NK-92 (cell line): ENCODE data around the gene TM9SF1.

Source experiments
- DNase-seq: peaks from one replicate; lab custom pipeline; 2025; ENCODE audit not compliant: unreplicated experiment; lab: John Stamatoyannopoulos, UW

Gene TM9SF1, protein sequence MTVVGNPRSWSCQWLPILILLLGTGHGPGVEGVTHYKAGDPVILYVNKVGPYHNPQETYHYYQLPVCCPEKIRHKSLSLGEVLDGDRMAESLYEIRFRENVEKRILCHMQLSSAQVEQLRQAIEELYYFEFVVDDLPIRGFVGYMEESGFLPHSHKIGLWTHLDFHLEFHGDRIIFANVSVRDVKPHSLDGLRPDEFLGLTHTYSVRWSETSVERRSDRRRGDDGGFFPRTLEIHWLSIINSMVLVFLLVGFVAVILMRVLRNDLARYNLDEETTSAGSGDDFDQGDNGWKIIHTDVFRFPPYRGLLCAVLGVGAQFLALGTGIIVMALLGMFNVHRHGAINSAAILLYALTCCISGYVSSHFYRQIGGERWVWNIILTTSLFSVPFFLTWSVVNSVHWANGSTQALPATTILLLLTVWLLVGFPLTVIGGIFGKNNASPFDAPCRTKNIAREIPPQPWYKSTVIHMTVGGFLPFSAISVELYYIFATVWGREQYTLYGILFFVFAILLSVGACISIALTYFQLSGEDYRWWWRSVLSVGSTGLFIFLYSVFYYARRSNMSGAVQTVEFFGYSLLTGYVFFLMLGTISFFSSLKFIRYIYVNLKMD

DNA sequence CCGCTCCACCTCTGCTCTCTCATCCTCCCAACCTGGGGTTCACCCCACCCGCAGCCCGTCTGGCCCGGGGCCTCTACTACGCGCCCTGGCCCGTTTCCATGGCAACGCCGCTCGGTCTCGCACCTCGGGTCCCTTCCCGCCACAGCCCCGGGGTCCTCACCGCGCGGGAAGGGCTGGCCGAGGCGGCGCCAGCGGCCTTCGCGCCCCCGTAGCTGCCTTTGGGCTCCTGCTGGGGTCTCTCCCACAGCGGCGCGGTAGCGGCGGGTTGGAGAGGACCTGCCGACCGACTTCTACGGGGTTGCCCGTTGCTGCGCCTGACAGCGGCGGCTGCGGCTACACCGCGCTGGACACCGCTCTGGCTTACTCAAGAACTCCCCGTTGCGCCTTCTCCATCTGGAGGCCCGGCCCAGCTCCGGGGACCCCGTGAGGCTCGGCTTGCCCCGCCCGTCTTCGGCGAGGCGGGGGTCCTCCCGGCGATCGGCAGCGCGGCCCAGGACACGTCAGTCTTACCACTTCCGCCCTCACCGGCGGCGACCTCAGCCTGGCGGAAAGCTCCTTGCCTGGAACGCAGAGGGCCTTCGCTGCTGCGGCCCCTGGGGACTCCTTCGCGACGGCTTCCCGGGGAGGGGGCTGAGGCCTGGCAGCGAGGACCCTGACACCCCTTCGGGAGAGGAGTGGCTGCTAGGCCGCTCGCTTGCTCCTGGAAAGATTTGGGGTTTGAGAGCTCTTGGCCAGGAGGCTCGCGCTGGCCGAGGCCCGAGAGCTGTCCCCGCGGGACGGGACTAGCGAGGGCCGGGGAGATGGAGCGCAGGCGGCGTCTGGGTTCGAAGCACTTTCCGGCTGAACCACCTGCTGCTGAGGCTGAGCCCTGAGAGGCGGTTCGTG, at the start of gene TM9SF1:
TSS of gene TM9SF1 (minus strand) at position 256 of the 885 bp plus-strand sequence. CDS start 422 bp downstream, outside the sequence.
- peak; percentile 33 for DNase-seq

DNA sequence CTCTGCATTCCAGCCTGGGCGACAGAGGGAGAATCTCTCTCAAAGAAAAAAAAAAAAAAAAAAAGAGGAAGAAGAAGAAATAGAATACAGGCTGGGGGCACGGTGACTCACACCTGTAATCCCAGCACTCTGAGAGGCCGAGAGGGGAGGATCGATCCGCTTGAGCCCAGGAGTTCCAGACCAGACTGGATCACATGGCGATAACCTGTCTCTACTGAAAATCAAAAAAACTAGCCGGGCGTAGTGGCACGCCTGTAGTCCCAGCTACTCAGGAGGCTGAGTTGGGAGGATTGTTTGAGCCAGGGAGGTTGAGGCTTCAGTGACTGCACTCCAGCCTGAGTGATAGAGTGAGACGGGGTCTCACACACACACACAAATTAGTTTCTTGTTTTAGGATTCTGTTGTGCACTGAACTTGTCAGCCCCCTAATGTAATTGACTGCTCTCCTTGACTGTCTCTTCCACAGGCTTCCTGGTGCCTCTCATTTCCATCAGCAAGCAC, 48.1 kb upstream of the TM9SF1 start:
- DNase-seq, result no peak

DNA sequence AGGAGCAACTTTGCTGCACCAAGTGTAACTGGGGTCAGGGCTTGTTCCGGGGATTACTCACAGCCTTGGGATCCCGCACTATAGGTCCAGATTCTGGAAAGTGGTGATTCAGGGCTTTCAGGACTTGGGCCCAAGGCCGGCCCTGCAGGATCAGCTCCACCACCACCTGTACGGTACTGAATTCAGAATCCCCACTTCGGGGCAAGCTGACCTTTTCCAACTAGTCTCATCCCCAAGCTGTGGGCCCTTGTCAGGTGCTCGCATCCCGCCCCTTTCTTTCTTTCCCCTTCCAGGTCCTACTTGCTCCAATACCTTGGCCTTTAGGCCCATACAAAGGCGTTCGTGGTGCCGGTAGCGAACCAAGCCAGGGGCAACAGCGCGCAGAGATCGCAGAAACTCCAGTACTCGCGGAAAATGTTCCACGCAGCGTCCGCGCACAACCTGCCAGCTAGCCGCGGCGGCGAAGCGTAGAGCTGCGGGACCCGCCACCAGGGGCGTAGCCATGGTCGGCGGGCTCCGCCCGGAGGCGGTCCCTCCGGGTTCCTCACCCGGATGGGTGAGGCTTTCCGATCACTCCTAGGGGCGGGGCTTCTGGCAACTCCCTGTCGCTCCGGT, 46.7 kb upstream of the TM9SF1 start:
- DNase-seq, result peak; percentile 75

DNA sequence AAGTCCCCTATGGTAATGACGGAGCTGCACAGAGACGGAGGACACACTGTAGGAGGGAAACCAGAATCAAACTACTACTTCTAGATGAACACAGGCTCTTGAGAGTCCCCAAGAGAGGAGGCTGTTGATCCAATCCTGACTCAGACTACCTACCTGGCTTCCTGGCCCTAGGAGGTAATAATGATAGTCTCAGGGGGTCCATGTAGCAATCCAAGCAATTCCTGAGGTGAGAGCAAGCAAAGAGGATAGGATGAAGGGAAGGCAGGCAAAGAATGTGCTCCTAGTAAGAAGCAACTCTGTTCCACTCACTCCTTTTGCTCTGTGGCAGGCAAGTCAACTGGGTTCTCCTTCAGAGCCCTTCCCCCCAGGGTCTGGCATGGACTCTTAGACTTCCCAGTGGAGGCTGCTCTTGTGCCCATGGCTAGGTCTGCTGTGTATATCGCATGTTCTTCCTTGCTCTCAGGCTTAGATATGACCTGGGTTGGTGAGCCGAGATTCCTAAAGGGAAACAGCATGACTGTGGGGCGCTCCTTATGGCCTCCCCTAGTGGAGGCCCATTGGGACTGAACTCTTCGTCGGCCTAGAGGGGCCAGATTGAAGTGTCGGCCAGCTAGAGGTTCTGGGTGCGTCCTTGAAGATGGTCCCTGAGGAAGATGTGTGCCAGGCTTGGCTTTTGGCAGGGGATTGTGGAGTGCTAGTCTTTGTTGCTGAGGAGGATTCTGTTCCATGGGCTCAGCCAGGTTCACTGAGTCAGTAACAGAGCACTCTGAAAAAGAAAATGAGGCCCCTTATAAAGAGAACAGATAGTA, 45.1 kb upstream of the TM9SF1 start:
- DNase-seq, result no peak

DNA sequence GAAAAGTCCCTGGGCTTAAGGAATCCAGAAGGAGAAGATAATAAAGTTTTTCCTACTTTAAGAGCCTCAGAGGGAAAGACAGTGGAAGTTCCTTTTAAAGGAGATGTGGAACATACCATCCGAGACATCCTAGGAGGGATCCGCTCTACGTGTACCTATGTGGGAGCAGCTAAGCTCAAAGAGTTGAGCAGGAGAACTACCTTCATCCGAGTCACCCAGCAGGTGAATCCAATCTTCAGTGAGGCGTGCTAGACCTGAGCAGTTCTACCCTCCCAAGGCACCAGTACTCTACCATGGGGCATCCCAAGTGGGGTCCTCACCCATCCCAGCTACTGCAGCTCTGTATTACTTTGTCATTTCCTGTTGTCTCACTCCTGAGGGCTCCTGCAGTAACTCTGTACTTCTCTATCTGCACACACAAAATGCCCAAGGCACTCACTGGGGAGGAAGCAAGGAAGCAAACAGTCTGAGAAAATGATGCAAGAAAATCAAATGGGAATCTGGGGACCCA, 43.3 kb upstream of the TM9SF1 start:
- DNase-seq, result no peak

DNA sequence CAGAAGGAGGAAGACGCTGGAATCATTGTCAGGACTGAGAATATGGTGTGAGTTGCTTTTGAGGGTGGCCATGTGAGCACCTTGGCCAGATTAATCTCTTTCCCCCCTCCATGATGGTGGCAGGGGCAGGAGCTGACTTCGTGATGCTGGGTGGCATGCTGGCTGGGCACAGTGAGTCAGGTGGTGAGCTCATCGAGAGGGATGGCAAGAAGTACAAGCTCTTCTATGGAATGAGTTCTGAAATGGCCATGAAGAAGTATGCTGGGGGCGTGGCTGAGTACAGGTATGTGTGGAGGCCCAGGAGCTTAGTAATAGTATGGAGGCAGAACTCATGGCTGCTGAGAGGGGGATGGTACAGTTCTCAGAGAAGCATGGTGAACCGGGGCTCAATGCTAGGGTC, 42.9 kb upstream of the TM9SF1 start:
- DNase-seq, result no peak

DNA sequence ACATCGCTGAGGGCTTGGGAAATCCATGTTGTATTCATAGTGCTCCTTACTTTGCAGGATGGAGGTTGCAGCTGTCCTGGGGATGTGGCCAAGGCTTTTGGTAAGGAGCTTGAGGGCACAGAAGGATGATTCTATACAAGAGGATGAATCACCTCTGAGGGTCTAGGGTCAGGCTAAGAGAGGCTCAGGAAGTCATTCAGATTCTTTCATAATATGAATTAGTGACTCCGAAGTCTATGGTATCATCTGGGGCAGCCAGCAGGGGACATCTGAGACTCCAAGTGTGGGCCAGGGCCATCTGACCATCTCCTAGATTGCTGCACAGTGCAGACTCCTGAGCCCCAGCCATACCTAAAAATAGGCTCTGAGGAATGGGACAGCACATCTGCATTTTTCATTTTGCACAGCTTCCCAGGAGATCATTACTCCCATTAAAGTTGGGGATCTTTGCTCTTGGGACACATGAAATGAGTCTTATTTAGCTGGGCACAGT, 42.3 kb upstream of the TM9SF1 start:
- no peak for DNase-seq

DNA sequence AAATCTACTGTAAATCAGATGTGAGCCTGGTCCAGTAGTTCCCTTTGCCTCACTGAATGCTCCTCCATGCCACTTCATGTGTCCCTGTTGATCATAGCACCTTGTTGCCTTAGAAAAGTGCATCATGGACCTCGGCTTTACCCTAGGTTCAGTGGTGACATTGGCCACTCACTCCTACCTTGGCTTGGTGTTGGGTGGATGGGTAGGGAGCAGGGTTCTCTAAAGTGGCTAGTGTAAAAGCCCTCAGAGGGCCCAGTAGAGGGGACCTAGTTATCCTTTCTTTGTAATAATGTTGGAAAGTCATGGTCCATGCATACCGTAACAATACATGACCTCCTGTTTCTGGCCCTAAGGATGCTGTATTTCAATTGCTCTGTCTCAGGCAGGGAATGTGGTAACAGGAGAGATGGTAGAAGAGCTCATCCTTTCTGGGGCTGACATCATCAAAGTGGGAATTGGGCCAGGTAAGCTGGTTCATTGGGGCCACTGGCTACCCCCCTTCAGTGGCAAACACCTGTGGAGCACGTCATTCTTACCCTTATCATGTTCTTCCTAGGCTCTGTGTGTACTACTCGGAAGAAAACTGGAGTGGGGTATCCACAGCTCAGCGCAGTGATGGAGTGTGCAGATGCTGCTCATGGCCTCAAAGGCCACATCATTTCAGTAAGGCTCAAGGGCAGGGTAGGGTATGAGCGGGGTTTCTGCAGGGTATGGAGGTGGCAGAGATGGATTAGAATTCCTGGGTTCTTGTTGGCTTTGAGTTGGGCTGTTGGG, 41.6 kb upstream of the TM9SF1 start:
- no peak for DNase-seq

DNA sequence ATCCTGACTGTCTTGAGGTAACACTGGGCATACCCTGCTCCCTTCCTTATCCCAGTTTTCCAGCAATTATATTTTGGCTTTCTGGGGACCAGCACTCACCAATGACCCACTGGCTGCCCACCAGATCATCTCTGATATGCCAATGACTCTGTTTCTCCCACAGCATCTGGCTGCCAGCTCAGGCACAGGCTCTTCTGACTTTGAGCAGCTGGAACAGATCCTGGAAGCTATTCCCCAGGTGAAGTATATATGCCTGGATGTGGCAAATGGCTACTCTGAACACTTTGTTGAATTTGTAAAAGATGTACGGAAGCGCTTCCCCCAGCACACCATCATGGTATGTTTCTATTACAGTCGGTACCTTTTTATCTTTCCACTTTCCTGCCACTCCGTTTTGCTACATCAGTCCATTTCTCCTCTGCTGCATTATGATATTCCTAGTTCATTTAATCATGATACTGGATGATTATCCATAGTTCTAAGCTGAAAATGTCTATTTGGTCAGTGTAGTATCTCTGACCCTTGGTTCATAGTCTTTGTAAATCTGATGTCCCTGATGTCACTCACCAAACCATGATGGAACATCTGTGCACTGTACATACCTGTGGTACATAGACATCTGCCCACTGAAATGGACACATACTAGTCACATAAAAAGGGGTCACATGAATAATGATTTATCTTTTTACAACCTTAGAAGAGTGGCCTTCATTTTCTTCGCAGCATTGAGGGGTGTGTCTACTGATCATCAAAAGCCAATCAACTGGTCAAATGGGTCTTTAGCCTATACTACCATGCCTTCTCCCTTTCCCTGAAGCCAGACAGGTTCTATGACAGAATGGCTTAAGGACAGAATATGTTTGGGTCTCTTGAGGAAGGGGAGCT, 40.8 kb upstream of the TM9SF1 start:
- no peak for DNase-seq

DNA sequence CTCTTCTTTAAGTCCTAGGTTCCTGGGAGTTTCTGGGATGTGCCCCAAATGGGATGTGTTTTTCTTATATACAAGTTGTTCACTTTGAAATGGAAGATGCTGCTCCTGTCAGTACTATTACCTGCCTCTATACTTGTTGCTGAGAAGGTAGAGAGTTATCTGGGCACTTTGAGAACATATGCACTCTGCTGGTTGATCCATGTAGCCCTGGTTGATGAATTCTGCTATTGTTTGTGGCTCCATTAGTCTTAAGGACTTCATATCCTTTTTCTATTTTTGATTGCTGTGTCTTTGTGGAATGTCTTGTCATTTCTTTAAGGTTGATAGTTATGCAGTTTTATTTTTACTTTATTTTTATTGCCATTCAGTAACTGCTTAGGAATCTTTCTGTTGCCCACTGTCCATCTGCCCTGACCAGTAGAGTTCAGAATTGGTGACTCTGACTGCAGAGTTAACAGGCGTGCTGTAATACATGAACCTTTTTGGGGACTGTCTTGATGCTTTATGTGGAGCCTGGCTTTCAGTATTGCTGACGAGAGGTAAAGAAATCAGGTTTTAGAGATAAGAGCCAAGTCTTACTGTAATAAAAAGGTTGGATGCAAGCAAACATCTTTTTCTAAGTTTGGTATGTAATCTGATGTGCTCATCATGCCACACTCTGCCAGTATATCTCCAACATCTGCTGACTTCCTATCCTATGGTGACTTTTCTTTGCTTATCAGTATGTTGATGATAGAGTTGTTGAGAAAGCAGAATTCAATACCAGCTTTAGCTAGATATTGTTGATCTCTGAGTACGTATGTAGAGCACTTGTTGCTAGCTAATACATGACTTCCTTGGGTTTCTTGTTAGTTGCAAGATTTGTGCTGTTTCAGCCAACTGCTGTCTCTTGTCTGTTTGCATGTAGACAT, 39.1 kb upstream of the TM9SF1 start:
- DNase-seq, result no peak

DNA sequence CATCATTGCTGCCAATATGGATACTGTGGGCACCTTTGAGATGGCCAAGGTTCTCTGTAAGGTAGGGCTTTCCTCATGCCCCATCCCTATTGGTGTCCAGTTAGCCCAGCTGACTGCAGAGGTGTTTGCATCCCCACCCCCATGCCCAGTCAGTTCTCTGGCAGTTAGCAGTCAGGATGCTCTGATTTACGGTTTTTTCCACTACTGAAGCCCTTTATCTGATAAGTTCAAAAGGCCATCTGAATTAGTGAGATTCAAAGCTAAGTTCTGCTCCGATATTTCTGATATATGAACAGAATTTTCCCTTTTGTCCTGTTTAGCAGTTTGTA, 38.3 kb upstream of the TM9SF1 start:
- DNase-seq, result no peak

DNA sequence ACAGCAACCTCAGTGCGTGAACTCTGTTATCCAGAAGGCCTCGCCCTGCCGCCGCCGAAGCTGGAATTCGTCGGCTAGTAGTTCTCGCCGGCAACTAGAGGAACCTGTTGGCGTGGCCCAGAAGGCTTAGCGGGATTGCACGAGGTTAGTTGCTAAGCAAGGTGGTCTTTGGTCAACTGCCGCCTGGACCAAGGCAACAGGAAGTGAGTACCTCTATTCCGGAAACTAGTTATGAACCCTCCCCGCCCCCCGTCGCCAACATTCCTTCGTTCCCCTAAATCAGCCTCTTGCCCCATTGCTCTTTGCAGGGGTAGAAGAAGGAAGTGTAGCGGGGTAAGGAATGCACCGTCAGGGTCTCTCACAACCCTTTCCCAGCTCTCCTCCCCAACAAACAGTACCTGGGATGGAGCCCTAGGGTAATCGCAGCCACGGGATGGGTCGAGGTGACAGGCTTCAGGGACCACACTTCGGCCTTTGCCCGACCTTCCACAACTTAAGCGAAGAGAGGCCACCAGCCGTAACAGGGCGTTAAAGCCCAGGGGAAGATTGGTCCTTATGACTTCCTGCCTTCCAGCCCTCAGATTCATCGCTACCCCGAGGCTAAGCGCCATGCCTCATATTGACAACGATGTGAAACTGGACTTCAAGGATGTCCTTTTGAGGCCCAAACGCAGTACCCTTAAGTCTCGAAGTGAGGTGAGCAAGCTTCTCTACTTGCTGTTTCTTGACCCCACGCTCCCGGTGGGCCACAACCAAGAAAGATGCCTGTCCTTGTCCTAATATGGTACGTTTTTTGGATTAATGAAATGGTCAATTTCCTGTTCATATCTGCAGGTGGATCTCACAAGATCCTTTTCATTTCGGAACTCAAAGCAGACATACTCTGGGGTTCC, 37.6 kb upstream of the TM9SF1 start, which contains the start of gene GMPR2:
TSS of gene GMPR2 (plus strand) at position 285 of the 893 bp plus-strand sequence. CDS start at position 610, 325 bp downstream.
- DNase-seq, result no peak

DNA sequence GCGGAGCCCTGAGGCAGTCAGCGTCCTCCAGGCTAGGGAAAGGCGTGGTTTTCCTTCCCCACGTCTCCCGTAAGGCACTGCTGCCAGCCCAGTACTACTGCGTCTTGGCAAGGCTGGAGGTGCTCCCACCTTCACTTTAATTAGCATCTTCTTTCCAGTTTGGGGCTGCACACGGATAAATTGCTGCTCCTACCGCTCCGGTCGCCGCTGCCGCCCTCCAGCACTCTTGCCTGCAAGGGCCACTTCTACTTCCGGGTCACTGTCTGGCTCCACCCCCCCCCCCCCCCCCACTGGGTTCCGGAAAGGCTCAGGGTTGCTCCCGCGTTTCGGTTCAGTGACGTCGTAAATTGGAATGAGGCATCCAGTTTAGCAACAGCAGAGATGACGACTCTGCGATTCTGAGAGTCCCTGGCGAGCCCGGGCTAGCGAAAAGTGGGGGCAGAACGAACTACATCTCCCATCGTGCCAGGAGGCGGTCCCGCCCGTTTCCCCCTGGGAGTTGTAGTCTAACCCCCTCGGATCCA, 36.9 kb upstream of the TM9SF1 start, which contains the start of gene NEDD8:
TSS of gene NEDD8 (minus strand) at position 247 of the 524 bp plus-strand sequence. CDS start at position 147, 100 bp downstream.
- peak; percentile 30 for DNase-seq

DNA sequence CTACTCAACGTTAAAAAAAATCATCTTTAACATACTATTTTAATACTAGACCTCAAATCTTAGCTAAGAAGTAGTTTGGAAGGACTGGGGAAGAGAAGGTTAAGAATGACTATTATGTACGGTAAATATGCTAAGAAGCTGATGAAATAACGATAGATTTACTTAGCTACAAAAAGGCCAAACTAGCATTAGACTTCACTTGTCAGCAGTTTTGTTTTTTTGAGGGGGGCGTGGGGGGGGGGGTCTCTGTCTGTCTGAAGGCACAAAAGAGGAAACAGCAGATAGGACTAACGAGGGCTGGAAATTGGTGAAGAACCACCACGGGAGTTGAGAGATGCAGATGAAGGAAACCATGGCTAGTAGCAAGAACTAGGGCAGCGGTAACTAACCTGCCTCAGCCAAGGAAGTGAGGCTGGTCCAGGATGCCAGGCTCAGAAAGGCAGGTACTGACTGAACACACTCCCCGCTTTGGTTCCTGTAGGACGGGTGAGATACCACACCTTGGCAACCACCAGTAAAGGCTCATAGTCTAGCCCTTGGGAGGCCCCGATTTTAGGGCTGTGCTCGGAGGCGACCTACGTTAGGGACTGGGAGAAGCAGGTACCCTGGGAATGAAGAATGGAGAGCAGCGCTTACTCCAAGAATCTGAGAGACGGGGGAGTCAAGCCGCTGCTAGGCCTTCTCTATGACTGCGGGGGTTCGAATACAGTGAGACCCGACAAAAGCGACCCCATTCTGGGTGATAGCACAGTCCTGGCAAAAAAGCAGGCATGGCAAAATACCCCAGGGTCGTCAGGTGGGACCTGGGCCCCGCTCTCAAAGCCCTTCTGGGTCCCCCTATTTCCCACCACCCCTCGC, 36.3 kb upstream of the TM9SF1 start:
- no peak for DNase-seq

DNA sequence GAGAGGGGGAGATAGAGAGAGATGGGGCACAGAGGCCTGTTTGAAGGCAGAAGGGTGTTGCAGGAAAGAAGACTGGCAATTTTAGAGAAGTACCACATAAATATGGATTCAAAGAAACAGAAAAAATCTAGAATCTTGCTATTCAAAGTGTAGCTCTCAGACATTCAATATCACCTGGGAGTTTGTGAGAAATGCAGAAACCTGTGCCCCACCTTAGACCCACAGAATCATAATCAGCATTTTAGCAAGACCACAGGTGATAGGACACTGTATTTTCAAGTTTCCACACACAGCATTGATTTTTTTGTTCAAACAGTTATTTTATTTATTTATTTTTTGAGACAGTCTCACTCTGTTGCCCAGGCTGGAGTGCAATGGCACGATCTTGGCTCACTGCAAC, 33.7 kb upstream of the TM9SF1 start:
- DNase-seq, result no peak
